Measurements from ENCODE around the gene LRIT2.

GRCh38 chr10:84200537-84201243 is 24.7 kb downstream of the LRIT2 start:
- TF ChIP-seq CTCF (IDR thresholded peaks at IDR 0.05; ENCODE audit: poor library complexity, severe bottlenecking), result no peak
- no peak for TF ChIP-seq EP300 (conservative IDR thresholded peaks at IDR 0.05; ENCODE audit: poor library complexity, severe bottlenecking)
- TF ChIP-seq RAD21 (conservative IDR thresholded peaks at IDR 0.05), result no peak
- TF ChIP-seq REST (IDR thresholded peaks at IDR 0.05; ENCODE audit: borderline replicate concordance), result no peak
- TF ChIP-seq TAF1 (IDR thresholded peaks at IDR 0.05; ENCODE audit: low read depth), result no peak
- no peak for TF ChIP-seq EZH2 (IDR thresholded peaks at IDR 0.05; ENCODE audit: borderline replicate concordance, insufficient read depth, low read length, poor library complexity, severe bottlenecking)
- TF ChIP-seq MXI1 (conservative IDR thresholded peaks at IDR 0.05; ENCODE audit: poor library complexity, severe bottlenecking), result no peak
- no peak for TF ChIP-seq POLR2AphosphoS5 (IDR thresholded peaks at IDR 0.05)

All from neural cell (in vitro differentiated cells).